Endothelial cell of hepatic sinusoid (primary cell): Measurements from ENCODE around the gene TMEM258.

Experiments used
- in situ Hi-C: cut with HindIII; loops from 2 replicates; pipeline ENCODE4 v1.10.0; 2017; ENCODE audit warnings: low sequenced_read_pairs

Gene TMEM258

DNA sequence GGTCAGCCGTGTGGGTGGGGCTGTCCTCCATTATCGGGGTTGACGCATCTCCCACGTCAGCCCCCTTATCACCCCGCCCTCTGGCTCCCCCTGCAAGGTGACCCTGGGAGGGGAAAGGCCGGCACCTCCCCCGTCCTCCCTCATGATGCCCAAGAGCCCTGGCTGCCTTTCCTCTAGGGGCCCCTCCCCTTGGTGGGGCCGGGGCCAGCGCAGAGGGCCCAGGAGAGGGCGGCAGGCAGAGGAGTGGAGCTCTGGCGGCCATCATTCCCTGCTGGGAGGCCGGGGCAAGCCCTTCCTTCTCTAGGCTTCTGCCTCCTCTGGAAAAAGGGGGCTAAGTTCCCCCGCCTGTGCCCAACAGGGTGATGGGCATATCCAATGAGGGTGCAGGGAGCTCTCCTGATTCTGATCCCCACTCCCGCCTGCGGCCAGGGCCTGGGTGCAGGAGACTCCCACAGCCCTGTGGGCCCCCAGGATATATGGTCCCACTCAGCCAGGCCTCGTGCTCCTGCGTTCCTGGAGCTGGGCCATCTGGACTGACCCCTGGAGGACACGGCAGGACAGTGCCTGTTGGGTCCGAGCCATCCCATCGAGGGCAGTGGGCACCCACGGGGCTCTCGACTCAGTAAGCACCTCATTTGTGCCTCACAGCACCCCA, 27.7 kb downstream of the TMEM258 start:
- in situ Hi-C loops, result no loop called here

DNA sequence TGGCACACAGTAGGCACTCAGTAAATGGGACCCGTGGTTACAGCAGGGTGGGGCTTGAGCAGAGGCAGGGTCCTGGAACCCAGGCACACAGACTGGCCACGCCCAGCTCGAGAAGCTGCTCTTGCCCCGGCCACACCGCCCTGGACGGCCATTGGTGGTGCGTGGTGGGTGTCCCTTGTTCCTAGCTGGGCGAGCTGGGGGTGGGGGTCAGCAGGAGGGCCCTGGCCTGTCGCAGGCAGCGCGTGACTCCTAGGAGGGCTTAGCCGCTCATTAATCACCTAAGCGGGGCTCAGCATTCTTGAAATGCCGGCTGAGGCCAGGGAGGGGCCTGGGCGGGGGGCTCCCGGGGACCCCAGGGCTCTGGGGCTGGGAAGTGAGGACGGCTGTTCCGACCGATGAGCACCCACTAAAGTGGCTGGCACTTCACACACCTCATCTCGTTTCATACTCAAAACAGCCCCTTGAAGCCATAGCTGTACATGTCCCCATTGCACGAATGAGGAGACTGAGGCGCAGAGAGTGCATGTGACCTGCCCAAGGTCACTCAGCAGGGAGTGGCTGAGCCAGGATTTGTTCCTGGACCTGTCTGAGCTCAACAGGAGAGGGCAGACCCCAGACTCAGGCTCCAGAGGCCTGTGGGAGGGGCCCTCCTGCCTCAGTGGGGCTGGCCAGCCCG, 28.3 kb downstream of the TMEM258 start:
- in situ Hi-C loops, result no loop called here

DNA sequence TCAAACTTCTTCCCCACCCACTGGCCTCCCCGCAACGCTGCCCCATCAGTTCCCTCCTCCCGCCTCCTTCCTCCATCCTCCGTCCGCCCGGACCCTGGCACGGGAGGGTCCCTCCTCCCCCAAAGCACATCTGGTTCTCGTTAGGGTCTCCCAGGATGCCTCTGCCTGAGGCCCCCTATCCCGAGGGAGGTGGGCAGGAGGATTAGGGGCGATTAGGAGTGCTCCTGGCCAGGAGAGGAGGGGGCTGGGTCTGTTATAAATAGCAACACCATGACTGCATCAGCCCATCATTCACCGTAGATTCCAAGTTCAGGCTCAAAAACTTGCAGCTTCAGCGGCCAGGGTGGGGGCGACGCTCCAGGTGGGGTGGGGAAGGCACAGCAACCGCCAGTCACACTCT, 29.6 kb downstream of the TMEM258 start:
- in situ Hi-C loops, result no loop called here

DNA sequence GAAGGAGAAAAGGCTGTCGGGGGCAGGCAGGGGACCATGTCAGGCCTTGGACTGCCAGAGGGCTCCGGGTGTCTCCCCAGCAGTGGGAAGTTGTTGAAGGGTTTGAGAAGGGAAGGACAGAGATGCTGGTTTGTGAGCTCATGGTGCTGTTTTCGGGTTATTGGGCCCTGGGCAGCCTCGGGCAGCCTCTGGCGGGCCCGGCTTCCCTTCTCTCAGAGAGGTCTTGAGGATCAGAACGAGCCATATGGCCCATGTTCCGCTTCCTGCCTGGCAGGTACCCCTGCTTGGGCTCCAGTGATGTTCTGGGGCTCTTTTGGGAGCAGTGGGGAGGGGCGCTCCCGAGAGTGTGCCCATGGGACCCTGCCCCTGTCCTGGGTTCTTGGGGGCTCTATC, 30.2 kb downstream of the TMEM258 start:
- in situ Hi-C loops, result no loop called here

DNA sequence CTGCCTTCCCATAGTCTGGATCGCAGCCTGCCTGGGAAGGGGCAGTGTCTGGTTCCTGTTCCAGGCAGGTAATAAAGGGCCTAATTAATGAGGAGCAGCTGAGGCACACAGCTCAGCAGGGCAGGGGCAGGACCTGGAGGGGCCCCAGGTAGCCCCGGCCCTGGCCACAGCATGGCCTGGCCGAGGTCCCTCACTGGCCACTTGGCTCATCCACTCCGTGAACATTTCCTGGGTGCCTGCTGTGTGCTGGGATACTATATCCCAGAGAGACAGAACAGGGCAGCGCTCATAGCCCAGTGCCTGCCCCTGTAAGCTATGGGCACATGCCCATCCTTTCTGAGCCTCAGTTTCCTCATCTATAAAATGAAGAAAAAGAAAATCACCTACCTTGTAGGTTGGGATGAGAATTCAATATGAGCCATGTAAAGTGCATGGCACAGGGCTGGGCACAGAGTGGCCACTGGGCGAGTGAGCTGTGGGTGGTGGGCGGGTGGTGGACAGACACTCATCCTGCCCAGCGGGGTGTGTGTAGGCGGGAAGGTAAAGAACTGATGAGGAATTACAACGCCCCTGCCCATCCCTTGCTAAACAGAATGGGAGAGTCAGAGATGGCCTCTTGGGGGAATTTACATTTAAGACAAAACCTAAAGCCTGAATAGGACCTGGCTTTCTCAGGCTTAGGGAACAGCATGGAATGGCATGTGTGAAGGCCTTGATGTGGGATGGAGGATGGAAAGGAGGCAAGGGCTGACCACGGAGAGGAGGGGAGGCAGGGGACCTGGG, 30.8 kb downstream of the TMEM258 start:
- in situ Hi-C loops, result no loop called here

DNA sequence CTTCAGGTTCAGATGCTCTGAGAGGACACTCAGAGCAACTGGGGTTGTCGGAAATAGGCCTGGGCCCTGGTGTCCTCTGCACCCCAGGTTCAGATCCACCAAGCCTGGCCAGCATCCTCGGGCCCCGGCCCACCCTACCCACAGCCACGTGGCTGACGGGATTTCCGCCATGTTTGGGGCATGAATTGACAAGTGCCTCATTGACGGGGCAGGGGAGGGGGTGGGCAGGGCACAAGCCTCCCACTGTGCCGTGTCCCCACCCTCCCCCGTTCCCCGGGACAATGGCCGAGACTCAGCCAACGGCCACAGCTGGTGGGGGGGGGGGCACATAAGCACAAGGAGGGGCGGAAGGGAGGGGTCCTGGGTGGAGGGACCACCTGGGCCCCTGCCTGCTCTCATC, 31.5 kb downstream of the TMEM258 start:
- in situ Hi-C loops, result no loop called here

DNA sequence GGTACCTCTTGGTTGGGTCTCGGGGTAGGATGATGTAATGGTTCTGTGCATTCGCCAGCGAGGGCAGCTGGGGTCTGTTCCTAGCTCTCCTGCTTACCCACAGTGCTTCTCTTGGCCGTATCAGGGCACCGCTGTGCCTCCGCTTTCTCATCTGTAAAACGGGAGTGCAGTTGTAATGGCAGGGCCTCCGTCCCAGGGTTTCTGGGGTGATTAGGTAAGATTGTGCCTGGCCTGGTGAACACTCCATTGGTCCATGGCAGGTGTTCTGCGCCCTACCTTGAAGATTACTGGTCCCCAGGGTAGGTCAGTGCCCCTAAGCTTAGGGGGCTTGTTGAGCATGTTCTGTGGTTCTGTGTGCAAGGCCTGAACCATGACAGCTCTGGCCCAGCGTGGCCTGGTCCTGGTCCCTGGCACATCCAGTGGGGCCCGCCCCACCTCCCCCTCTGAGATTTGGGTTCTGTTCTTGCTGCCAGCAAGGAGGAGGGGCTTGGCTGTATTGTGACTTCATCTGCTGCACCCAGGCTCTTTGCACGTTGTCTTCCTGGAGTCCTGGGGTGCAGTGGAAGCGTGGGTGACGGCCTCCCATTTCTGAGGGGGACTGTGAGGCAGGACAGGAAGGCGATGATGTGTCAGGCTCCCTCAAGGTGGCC, 35.1 kb downstream of the TMEM258 start:
- in situ Hi-C loops, result no loop called here

DNA sequence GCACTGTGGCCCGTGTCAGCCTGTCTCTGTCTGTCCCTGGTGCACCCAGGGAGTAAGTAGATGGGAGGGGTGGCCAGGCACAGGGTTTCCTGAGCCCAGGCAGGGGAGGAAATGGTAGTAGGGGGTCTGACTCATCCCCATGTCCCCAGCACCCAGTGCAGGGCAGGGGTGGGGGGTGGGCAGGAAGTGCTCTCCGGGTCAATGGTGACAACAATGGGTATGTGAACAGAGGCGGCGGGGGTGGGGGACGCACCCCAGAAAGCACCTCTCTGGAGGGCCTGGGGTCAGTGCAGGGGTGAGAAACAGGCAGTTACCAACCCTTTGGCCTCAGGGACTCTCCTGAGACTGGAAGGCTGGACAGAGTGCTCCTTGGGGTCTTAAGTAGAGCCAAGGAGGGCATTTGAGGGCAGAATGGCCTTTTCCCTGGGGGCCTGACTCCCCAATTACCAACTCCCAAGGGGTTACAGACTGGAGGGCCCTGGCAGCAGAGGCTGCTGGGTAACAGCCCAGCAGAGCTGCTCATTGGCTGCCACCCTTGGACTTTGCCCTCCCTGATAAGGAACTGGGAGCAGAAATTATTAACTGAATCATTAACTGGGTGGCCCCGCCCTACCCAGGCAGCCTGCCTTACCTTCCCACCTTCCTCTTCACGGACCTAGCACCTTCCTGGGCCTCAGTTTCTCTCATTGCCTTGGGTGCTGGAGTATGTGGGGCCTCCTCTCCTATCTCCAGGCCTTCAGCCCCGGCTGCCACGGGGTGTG, 35.8 kb downstream of the TMEM258 start:
- in situ Hi-C loops, result no loop called here

DNA sequence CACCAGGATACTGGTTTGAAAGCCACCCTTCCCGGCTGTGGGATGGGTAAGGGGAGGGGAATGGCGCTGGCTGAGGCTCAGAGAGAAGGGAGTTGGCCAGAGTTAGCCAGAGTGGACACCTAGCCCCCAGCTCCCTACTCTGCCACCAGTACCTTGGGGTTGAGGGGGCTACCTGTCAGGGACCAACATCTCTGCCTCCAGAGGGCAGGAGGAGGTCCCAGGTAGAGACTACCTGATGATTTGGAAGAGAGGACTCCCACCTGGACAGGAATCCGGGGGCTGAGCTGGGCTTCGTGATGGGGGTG, 36.3 kb downstream of the TMEM258 start:
- in situ Hi-C loops, result no loop called here

DNA sequence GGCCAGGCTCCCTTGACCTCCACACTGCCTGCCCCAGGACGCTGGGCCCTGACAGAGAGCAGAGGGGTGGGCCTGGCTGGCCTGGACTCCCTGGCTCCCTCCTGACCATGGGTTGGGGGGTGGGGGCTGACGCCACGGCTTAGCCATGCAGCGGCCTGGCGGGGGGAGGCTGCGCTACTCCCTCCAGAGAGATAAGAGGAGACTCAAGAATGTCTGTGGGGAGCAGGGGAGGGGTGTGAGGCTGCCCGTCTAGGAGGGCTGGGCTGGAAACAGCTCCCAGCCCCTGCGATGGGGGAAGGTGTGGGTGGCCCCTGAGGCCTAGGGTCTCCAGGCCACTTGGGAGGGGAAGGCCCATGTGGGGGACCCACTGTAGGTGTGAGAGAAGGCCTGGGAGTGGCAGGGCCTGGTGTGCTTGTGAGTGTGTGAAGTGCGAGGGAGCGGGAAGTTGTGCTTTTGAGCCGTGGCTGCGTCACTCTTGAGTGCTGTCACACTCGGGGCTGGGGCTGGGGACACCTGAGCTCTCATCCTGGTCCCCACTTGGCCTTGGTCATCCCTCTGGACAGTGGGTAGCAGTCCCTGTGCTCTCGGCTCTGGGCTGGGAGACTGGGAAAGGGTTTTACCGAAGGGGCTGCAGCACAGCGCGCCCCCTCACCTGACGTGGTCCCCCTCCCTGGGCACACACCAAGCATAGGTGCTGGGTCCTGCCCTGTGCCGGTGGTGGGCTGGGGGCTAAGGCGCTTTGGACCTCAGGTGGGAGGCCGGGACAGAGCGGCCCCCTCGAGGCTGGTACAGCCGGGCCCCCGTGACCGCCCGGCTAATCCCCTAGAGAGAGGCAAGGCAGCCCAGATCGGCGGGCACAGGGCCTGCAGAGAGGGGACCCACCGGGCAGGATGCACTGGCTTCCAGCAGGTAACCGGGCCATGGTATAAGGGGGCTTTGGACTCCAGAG, 37.6 kb downstream of the TMEM258 start:
- in situ Hi-C loops, result no loop called here

DNA sequence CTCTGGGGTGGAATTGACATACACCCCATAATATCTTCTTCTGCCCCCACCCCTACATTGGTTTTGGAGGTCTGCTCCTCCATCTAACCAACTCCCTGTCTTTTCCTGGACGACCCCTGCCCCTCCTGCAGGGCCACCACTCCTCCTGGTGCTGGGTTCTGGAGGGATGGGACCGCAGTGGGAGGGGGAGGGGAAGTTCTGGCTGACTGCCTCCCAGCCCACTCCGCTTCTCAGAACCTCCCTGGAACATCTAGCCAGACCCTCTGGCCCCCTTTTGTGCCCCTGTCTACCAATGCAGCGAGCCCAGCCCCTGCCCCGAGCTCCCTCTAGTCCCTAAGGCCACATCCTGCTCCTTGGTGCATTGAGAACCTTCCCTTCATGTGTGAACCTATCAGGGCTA, 38.7 kb downstream of the TMEM258 start:
- in situ Hi-C loops, result no loop called here

DNA sequence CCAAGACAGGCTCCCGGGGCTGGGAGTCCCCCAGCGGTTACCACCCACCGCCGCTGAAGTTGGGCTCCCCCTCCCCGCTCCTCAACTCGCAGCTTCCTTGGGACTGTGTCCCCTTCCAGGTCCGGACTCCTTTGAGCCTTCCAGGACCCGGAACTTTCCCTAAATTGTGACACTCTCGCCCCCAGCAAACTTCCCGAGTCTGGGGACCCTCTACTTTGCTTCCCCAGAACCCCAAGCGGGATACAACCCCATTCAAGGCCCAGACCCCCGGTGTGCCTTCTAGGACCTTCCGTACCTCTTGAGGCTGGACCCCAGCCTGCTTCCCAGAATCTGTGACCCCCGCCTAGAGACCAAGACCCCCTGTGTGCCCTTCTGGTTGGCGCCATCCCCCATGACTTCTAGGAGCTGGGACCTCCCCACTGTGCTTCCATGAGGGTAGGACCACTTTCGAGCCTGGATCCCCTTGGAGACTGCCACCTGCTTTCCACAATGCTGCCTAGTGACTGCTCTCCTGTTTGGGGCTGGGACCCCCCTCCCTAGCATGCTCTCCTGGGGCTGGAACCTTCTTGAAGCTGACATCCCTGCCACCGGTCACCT, 39.4 kb downstream of the TMEM258 start:
- in situ Hi-C loops, result no loop called here

DNA sequence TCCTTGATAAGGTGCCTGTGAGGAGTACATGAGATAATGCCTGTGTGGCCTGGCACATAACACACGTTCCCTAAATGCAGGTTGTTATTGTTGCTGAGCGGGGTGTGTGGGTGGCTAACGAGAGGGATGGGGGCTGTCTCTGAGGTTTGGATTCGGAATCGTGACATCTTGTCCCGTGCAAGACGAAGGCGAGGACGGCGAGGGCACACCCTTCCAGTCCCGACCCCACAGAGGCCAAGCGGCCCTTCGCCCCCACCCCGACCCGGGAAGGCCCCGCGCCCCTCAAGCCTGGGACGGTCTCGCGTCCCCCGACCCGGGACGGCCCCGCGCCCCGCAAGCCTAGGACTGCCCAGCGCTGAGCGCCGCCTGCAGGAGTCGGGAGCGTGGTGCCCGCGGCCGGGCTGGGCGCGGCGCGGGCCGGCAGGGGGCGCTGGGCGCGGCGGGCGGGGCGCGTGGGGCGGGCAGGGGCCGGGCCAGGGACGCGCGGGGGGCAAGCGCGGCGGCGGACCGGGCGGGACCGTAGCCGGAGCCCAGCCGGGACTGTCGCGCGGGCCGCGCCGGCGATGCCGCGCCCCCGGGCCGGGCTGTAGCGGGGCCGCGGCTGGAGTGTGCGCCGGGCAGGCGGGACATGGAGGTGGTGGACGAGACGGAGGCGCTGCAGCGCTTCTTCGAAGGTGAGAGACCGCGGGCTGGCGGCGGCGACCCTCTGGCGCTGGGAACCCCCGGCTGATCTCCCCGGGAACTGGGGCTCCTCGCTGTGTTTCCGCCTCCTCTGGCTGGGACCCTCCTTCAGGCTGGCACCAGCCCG, 40.1 kb downstream of the TMEM258 start, which contains the start of gene MYRF:
Gene MYRF (plus strand): TSS at position 520 of the 808 bp plus-strand sequence. CDS start 109 bp downstream, at position 629.
- in situ Hi-C loops, result no loop called here

DNA sequence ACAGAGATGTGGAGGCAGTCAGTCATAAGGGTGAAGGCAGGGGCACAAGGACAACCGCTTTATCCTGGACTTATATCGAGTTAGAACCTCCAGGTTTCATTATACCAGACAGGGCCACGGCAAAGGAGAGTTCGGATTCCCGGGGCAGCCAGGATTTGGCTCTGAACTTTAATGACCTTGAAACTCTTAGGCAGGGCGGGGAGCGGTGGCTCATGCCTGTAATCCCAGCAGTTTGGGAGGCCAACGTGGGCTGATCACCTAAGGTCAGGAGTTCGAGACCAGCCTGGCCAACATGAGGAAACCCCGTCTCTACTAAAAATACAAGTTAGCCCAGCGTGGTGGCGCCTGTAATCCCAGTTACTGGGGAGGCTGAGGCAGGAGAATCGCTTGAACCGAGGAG, 41.0 kb downstream of the TMEM258 start:
- in situ Hi-C loops, result no loop called here

DNA sequence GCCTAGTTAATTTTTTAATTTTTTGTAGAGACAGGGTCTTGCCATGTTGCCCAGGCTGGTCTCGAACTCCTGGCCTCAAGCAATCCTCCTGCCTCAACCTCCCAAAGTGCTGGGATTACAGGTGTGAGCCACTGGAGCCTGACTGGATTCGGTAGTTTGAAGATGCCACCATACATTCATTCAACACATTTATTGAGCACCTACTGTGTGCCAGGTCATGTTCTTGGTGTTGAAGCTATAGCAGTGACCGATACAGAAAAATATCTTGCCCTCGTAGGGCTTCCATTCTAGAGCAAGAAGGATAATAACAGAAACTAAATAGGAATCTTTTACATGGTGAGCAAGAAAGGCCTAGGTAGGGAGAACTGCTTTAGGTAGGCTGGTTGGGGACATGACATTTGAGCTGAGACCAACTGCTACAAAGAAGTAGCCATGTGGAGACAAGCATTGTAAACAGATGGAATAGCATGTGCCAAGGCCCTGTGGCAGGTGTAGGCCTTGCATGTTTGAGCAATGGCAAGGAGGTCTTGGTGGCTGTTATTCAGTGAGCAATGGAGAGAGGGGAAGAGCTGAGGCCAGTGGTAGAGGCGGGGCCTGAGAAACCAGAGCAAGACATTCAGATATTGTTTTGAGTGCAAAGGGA, 41.6 kb downstream of the TMEM258 start:
- in situ Hi-C loops, result no loop called here

DNA sequence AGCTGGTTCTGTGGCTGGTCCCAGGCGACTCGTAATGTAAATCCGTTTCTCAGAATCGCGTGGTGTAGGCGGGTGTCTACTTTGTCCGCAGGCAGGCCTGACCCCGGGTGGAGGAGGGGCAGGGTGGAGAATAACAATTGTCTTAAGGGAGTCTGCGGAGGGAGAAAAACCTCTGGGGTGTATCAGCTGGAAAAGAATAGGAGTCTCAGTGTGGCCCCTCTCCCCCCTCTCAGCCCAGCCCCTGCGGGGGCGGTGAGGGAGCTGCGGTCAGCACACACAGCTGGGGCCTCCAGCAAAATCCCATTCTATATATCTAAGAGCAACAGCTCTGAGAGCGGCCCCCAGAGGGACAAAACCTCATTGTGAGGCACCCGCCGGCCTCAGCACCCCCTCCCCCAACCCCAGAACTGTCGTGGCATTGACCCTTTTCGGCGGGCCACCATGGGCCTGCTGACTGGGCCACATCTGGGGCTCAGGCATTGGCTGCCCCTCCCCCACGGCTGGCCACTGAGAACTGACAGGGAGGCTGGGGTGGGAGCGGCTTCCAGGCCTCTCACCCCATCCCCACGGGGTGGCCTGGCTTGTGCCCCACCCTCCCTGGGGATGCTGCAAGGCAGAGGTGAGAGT, 42.7 kb downstream of the TMEM258 start:
- in situ Hi-C loops, result no loop called here

DNA sequence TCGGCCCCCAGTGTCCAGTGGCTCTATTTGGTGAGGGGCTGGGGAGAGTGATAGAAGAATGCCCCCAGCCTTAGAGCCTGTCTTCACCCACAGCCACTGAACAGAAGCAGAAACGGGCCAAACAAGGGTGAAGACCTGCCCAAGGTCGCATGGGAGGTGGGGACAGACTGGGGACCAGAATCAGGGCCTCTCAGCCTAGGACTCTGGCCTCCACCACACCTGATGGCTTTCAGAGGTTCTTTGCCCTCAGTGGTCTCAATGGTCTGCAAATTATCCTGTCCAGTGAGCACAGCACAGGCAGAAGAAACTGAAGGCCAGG, 44.5 kb downstream of the TMEM258 start:
- in situ Hi-C loops, result no loop called here
